Ramos (cell line): Measurements from ENCODE around the gene CFAP157.

Source experiments
- in situ Hi-C: fragments of 300-500 bp; cut with MboI; formaldehyde crosslinking; loops from one replicate; pipeline ENCODE4 v1.14.3; 2022; ENCODE audit warnings: low sequenced_read_pairs; ENCODE audit not compliant: unreplicated experiment

CFAP157 gene

GRCh38 chr9:127714020-127714750 is 7.4 kb downstream of the CFAP157 start:
- in situ Hi-C loops, result no loop called here

GRCh38 chr9:127714951-127715469 is 8.2 kb downstream of the CFAP157 start:
- in situ Hi-C loops, result no loop called here

GRCh38 chr9:127715470-127716337 is 8.9 kb downstream of the CFAP157 start, which contains the start of the genes PTRH1 and TTC16:
PTRH1 (minus strand) TSS chr9:127715663; CDS start chr9:127715639, 24 bp downstream.
TTC16 (plus strand) TSS chr9:127716079; CDS start chr9:127716146, 67 bp downstream.
- in situ Hi-C loops, result no loop called here

- in situ Hi-C loops, result no loop called here
Observed at GRCh38 chr9:127716412-127716811, 9.6 kb downstream of the CFAP157 start.

DNA sequence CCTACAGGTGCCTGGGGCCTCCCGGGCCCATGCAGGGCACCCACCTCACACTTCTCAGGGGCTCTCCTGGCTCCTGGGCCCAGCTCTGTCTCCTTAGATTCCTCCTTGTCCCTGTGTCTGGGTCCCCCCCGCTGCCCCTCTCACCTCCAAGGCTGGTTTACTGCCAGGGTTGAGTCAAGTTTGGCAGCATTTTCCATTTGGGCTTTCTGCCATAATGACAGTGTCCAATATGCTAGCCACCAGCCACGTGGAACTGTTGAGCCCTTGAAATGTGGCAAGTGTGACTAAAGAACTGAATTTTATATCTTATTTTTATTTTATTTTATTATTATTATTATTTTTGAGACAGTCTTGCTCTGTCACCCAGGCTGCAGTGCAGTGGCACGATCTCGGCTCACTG is 11.0 kb downstream of the CFAP157 start:
- in situ Hi-C loops, result no loop called here

DNA sequence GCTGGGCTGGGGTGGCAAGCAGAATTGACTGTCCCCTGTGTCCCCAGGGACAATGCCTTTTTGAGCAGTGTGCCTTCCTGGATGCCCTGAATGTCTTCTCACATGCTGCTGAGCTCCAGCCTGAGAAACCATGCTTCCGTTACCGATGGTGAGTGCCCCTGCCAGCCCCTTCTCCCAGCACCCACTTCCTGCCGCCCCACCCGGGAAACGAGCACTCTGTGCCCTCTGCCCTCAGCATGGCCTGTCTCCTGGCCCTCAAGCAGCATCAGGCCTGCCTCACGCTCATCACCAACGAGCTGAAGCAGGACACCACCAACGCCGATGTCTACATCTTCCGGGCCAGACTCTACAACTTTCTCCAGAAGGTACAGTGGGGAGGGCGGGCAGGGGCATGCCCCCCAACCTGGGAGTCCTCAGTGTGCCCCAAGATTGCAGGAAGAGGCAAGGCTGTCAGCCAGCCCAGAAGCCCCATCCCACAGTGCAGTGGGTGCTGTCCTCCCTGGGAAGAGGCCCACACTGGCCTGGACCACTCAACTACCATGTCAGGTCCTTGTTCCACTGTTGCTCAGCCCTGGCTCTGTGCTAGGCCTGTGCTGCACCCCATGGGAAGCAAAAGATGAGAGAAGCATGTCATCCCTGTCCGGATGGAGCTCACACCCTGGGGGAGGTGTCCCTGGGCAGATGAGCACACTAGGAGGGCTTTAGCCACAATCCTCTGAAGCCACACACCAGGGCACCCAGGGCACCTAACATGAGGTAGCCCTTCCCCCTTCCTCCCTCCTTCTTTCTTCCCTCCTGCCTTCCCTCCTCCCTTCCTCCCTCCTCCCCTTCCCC is 13.5 kb downstream of the CFAP157 start:
- in situ Hi-C loops, result no loop called here

GRCh38 chr9:127720865-127721227 is 14.1 kb downstream of the CFAP157 start:
- in situ Hi-C loops, result no loop called here

DNA sequence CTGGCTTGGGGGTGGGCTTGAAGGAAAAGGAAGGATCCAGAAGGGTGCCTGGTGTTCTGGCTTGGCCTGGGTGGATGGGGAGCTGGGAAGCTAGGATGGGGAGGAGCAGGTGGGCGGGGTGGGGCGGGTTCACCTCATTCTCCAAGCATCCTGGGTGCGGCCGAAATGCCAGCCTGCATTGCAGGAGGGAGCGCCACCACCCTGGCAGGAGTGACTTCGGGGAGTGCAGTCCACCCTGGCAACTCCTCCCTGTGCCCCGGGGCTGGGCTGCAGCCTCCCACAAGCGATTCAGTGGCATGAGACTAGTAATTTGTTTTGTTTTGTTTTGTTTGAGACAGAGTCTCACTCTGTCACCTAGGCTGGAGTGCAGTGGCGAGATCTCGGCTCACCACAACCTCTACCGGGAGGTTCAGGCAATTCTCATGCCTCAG is 14.6 kb downstream of the CFAP157 start:
- in situ Hi-C loops, result no loop called here

DNA sequence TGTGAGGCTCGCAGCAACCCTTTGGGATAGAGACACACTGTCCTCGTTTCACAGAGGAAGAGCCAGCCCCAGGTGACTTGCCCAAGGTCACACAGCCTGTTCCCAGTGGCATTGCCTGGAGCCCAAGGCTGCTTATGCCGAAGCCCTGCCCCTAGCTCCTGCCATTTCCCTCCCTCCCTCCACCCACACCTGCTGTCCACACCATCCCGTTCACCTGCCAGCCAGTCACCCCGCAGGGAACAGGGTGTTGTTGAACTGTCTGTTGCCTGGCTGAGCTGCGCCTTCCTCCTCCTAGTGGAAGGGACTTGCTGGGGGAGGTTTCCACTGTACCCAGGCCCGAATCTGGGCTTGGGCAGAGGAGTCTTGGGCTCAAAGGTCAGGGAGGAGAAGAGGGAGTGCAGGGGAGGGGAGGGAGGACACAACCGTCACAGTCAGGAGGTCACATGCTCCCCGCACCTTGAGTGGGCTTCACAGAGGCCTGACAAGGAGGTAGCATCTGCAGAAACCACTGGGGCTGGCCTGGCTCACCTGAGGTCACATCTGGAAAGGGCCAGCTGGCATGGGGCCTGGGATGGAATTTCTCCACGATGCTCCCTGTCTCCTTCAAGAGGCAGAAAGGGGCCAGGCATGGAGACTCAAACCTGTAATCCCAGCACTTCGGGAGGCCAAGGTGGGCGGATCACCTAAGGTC is 15.4 kb downstream of the CFAP157 start:
- in situ Hi-C loops, result no loop called here

- in situ Hi-C loops, result no loop called here
Observed at GRCh38 chr9:127723013-127723412, 16.2 kb downstream of the CFAP157 start.

DNA sequence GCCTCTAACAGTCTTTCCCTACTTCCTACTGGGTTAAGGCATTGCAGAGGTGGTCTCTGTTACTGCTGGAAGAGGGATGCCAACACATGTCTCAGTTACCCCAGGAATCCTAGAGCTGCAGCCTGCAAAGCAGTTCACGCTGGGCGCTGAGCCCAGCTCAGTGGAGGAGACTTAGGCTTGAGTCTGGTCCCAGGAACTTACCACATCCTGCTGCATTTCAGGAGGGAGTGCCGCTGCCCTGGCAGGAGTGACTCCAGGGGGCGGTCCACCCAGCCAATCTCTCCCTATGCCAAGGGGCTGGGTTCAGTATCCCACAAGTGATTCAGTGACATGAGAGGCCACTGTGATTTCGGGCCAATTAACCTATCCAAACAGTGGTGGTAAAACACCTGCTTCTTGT is 16.7 kb downstream of the CFAP157 start:
- in situ Hi-C loops, result no loop called here

DNA sequence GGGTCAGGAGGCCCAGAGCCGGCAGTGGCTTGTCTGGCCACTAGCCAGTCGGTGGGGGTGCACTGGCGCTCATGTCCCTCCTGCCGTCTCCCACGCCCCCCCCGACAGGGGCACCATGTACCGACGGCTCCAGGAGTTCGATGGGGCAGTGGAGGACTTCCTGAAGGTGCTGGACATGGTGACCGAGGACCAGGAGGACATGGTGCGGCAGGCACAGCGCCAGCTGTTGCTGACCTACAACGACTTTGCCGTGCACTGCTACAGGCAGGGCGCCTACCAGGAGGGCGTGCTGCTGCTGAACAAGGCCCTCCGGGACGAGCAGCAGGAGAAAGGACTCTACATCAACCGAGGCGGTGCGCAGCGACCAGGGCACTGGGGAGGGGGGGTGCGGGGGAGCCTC is 17.2 kb downstream of the CFAP157 start:
- in situ Hi-C loops, result no loop called here

- in situ Hi-C loops, result no loop called here
Observed at GRCh38 chr9:127726871-127727270, 20.1 kb downstream of the CFAP157 start.

GRCh38 chr9:127728808-127729207 is 22.0 kb downstream of the CFAP157 start:
- in situ Hi-C loops, result no loop called here

- in situ Hi-C loops, result loop anchor here (5.0 to 10.0 kb wide), 2 partner anchors 135 to 227 kb away; no protein-coding TSS in a partner anchor
Observed at GRCh38 chr9:127729522-127730256, 22.9 kb downstream of the CFAP157 start.

DNA sequence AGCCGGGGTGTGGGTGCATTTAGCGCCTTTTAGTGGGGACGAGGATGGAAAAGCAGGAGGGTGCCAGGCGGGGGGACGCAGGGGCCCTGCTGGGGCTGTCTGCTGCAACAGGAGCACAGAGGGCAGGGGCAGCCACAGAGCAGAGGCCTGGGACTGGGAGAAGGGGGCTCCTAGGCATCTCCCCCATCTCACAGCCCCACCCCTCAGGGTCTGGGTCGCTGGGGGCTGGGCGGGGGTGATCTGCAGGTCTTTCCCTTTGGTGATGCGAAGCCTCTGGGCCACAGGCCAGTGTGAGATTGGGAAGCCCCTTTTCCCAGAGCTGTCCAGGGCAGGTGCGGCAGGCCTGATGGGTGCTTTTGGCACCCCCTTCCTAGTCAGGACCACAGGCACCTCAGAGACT is 23.5 kb downstream of the CFAP157 start:
- in situ Hi-C loops, result loop anchor here (5.0 to 10.0 kb wide), 2 partner anchors 135 to 228 kb away; no protein-coding TSS in a partner anchor

- in situ Hi-C loops, result loop anchor here (5.0 to 10.0 kb wide), 2 partner anchors 134 to 229 kb away; no protein-coding TSS in a partner anchor
Observed at GRCh38 chr9:127730799-127731410, 24.1 kb downstream of the CFAP157 start.

DNA sequence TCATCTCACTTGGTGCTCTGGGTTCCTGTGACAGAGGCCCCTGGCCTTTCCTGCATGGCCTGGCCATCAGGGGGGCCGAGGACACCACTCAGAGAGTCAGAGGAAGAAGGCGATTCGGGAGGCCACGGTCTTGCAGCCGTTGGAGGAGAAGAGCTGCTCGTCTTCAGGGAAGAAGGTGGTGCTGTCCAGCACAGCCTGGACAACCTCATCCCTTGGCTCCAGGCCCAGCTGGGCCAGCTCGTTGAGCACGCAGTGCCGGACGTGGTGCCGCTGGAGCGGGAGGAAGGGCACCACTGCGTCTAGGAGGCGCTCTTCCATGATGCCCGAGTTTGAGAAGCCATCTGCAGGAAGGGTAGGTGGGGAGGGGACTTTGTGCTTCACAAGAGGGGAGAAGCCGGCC is 25.1 kb downstream of the CFAP157 start:
- in situ Hi-C loops, result loop anchor here (5.0 to 10.0 kb wide), 2 partner anchors 133 to 230 kb away; no protein-coding TSS in a partner anchor
